Endodermal cell (in vitro differentiated cells): Measurements from ENCODE around the gene YPEL1. TPM values are rescaled to one million over a fixed set of nuclear protein-coding genes. Genes with fewer than 3 reads are reported as not detected.

Experiments used
- DNase-seq: peaks from one replicate; pipeline ENCODE4 v3.0.0-alpha.2; 2017
- H3K27ac ChIP-seq: 2 replicates; pipeline ENCODE4 v1.5.1; 2013; ENCODE audit warnings: mild to moderate bottlenecking, low read depth, low read length, moderate library complexity
- H3K27me3 ChIP-seq: 2 replicates; pipeline ENCODE4 v1.6.1; 2013; ENCODE audit warnings: mild to moderate bottlenecking, low read length, moderate library complexity; ENCODE audit not compliant: insufficient read depth, control insufficient read depth, poor library complexity, severe bottlenecking
- H3K36me3 ChIP-seq: 2 replicates; pipeline ENCODE4 v1.7.0; 2013; ENCODE audit warnings: mild to moderate bottlenecking, low read length, moderate library complexity; ENCODE audit not compliant: control insufficient read depth, insufficient read depth
- H3K4me1 ChIP-seq: one replicate; pipeline ENCODE4 v1.7.0; 2013; ENCODE audit warnings: low read length; ENCODE audit not compliant: control insufficient read depth, insufficient read depth
- H3K4me3 ChIP-seq: 2 replicates; pipeline ENCODE4 v1.5.1; 2013; ENCODE audit warnings: mild to moderate bottlenecking, low read length, moderate library complexity
- H3K9ac ChIP-seq: 2 replicates; pipeline ENCODE4 v1.6.1; 2013; ENCODE audit warnings: mild to moderate bottlenecking, low read length, moderate library complexity; ENCODE audit not compliant: poor library complexity, severe bottlenecking; ENCODE audit errors: extremely low read depth
- H3K9me3 ChIP-seq: 2 replicates; pipeline ENCODE4 v1.6.1; 2013; ENCODE audit warnings: mild to moderate bottlenecking, low read length, moderate library complexity; ENCODE audit not compliant: control insufficient read depth
- H3K27ac Mint-ChIP-seq: 2 replicates; pipeline ENCODE4 v1.8.0; 2020; ENCODE audit warnings: mixed read lengths
- H3K27me3 Mint-ChIP-seq: 2 replicates; pipeline ENCODE4 v1.8.0; 2021; ENCODE audit warnings: mild to moderate bottlenecking, mixed read lengths; ENCODE audit not compliant: insufficient read depth
- H3K36me3 Mint-ChIP-seq: 2 replicates; pipeline ENCODE4 v1.8.0; 2020; ENCODE audit warnings: low read depth, mixed read lengths
- H3K4me1 Mint-ChIP-seq: 2 replicates; pipeline ENCODE4 v1.8.0; 2020; ENCODE audit warnings: mixed read lengths
- H3K4me3 Mint-ChIP-seq: 2 replicates; pipeline ENCODE4 v1.8.0; 2020; ENCODE audit warnings: mild to moderate bottlenecking, moderate library complexity, mixed read lengths
- H3K9me3 Mint-ChIP-seq: 2 replicates; pipeline ENCODE4 v1.8.0; 2020; ENCODE audit warnings: mild to moderate bottlenecking, mixed read lengths
- CTCF ChIP-seq: fragments of 200-600 bp; sonication (generic); conservative IDR thresholded peaks from 2 replicates; pipeline ENCODE4 v1.5.0; 2021; ENCODE audit warnings: antibody characterized with exemption, mild to moderate bottlenecking
- WGBS, 2 experiments: methylation state at CpG; one replicate each; pipeline versions ENCODE4 v1.1.5 to v1.1.7; 2013; ENCODE audit warnings: missing lambda C conversion rate in 2 of 2, mixed read lengths in 1 of 2; ENCODE audit not compliant: insufficient coverage in 1 of 2, insufficient read length in 1 of 2; 5-methylcytosine and 5-hydroxymethylcytosine counted together
- total RNA-seq, 2 donors: library from RNA; stranded (reverse); fragmentation: NEBNext Ultra II Directional in 1 of 2; extraction: Animal tissue kit (Norgen Biotek cat#: 25700) in 1 of 2; gene quantifications; 2 replicates in 1 of 2; 3 replicates in 1 of 2; pipeline ENCODE4 v1.2.1, GENCODE V29; 2021

Gene YPEL1
- total RNA-seq, 2 donors from 2014 or later: 13.4 to 23.4 TPM

GRCh38 chr22:21778705-21779363, 43.2 kb upstream of the YPEL1 start:
- Mint-ChIP-seq H3K36me3 (peaks cover 34% of the 10 kb centered on the region), H3K27ac (no peak overlapping the region), H3K4me3 (no peak overlapping the region), H3K4me1 (no peaks in the 10 kb centered on the region), H3K9me3 (no peaks in the 10 kb centered on the region), H3K27me3 (no peaks in the 10 kb centered on the region)
- no peak for TF ChIP-seq CTCF
- Histone ChIP-seq H3K27me3 (no peaks in the 10 kb centered on the region), H3K4me3 (no peak overlapping the region), H3K9ac (no peak overlapping the region), H3K27ac (no peak overlapping the region), H3K4me1 (no peaks in the 10 kb centered on the region), H3K9me3 (no peaks in the 10 kb centered on the region), H3K36me3 (peaks cover 43% of the 10 kb centered on the region)
- DNase-seq: no peak
- WGBS, 2 experiments: 98% methylated on average over 4 of the region's 4 CpGs; no CpG with 5 or more reads in 1 of the 2 experiments

- Histone ChIP-seq H3K36me3 (peaks cover 76% of the 10 kb centered on the region), H3K4me3 (no peak overlapping the region), H3K27ac (no peak overlapping the region), H3K9ac (no peak overlapping the region), H3K4me1 (no peaks in the 10 kb centered on the region), H3K27me3 (no peaks in the 10 kb centered on the region), H3K9me3 (no peaks in the 10 kb centered on the region)
- 99 to 100% methylated on average over 3 to 4 of the region's 4 CpGs for WGBS, 2 experiments
- Mint-ChIP-seq H3K9me3 (no peaks in the 10 kb centered on the region), H3K36me3 (peaks cover 74% of the 10 kb centered on the region), H3K27me3 (no peaks in the 10 kb centered on the region), H3K27ac (no peak overlapping the region), H3K4me3 (no peak overlapping the region), H3K4me1 (no peaks in the 10 kb centered on the region)
- TF ChIP-seq CTCF: no peak
- DNase-seq: no peak
Observed at GRCh38 chr22:21771631-21771976, 36.0 kb upstream of the YPEL1 start.

- Mint-ChIP-seq H3K27me3 (no peaks in the 10 kb centered on the region), H3K27ac (no peak overlapping the region), H3K4me1 (no peaks in the 10 kb centered on the region), H3K4me3 (no peak overlapping the region), H3K36me3 (peaks cover 88% of the 10 kb centered on the region), H3K9me3 (no peaks in the 10 kb centered on the region)
- no peaks in the 10 kb centered on the region for H3K4me1 ChIP-seq
- no peak overlapping the region for H3K9ac ChIP-seq
- peaks cover 93% of the 10 kb centered on the region for H3K36me3 ChIP-seq
- no peak overlapping the region for H3K27ac ChIP-seq
- no peaks in the 10 kb centered on the region for H3K27me3 ChIP-seq
- 100% methylated on average over 1 of the region's 1 CpG; no CpG with 5 or more reads in 1 of the 2 experiments for WGBS, 2 experiments
- no peak for DNase-seq
- no peaks in the 10 kb centered on the region for H3K9me3 ChIP-seq
- TF ChIP-seq CTCF: no peak
- no peak overlapping the region for H3K4me3 ChIP-seq
Observed at GRCh38 chr22:21768435-21768834, 32.8 kb upstream of the YPEL1 start.
